ENCODE results near the gene TMEM184C. TPM values are rescaled to one million over a fixed set of nuclear protein-coding genes. Genes with fewer than 3 reads are reported as not detected.

TMEM184C gene
- total RNA-seq, 1 experiment from 2014 or later = 43.7 TPM

DNA sequence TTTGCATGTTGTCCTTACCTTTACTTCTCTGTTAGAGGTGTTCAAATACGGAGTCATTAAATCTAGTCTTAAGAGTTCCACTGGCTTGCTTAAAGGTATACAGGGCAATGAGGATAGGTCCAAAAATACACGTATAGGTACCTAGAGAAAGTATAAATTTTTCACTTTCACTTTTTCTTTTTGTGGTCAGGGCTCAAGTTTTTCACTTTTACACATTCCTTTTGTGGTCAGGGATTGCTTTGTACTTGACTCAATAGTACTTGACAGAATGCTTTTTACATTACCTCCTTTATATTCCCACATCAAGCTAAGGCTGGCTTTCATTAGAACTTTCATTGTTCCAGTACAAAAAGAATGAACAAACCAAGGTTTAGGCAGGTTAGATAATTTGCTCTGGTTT lies 21.7 kb downstream of the TMEM184C start (continued):
- TF ChIP-seq CTCF (IDR thresholded peaks at IDR 0.05) = no peak

DNA sequence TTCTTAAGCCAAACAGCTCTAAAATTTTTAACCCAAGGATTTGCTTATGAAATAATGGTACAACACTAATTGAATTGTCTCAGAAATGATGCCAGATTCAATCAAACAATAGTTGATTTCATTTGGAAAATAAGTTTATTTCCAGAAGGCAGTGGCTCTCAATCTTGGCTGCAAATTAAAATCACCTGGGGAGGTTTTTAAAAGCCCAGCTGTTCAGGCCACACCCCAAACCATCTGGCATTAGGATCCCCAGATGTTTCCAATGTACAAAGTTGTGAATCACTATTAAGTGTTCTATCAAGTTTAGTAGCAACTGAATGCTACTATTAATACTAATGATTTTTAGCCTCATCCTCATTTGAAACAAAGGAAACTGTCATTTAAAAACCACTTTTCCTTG lies 22.2 kb downstream of the TMEM184C start:
- H3K27me3 Mint-ChIP-seq (ENCODE audit: low read depth) = no peaks in the 10 kb centered on the region
- H3K27ac Mint-ChIP-seq = no peak overlapping the region; the same call in 1 of the 2 replicates
- CTCF ChIA-PET = interaction anchor here (0.6 to 3.9 kb wide), 2 partner anchors 91 to 227 kb away, joined by 3 to 21 read pairs; no protein-coding TSS in a partner anchor
- ATAC-seq (no peak), DNase-seq (ENCODE audit: low spot score) (no peak)
- no peaks in the 10 kb centered on the region for H3K9me3 Mint-ChIP-seq
- H3K36me3 Mint-ChIP-seq = peaks cover 38% of the 10 kb centered on the region
- TF ChIP-seq NFATC4 (CRISPR knock-in tag; IDR thresholded peaks at IDR 0.05) (no peak), PRRX2 (CRISPR knock-in tag; IDR thresholded peaks at IDR 0.05) (no peak), TCF7 (CRISPR knock-in tag; IDR thresholded peaks at IDR 0.05; ENCODE audit: low read depth) (no peak), ZNF138 (CRISPR knock-in tag; conservative IDR thresholded peaks at IDR 0.05) (no peak), ETV6 (CRISPR knock-in tag; IDR thresholded peaks at IDR 0.05) (no peak), ZNF317 (CRISPR knock-in tag; IDR thresholded peaks at IDR 0.05; ENCODE audit: borderline replicate concordance, low read depth) (no peak), NR1H2 (CRISPR knock-in tag; IDR thresholded peaks at IDR 0.05) (no peak), ELF4 (CRISPR knock-in tag; IDR thresholded peaks at IDR 0.05; ENCODE audit: low read depth) (no peak), NR2C2 (CRISPR knock-in tag; IDR thresholded peaks at IDR 0.05) (no peak), MLX (CRISPR knock-in tag; IDR thresholded peaks at IDR 0.05) (no peak), IRF2 (CRISPR knock-in tag; IDR thresholded peaks at IDR 0.05; ENCODE audit: borderline replicate concordance, low read depth) (no peak), IRF1 (CRISPR knock-in tag; IDR thresholded peaks at IDR 0.05) (no peak), CTCF (IDR thresholded peaks at IDR 0.05) (no peak), ZNF121 (CRISPR knock-in tag; IDR thresholded peaks at IDR 0.05) (no peak)
- TF ChIP-seq, protein P1, sequence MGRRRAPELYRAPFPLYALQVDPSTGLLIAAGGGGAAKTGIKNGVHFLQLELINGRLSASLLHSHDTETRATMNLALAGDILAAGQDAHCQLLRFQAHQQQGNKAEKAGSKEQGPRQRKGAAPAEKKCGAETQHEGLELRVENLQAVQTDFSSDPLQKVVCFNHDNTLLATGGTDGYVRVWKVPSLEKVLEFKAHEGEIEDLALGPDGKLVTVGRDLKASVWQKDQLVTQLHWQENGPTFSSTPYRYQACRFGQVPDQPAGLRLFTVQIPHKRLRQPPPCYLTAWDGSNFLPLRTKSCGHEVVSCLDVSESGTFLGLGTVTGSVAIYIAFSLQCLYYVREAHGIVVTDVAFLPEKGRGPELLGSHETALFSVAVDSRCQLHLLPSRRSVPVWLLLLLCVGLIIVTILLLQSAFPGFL (CRISPR knock-in tag; IDR thresholded peaks at IDR 0.05; ENCODE audit: borderline replicate concordance) = no peak
- TF ChIP-seq, protein P2, sequence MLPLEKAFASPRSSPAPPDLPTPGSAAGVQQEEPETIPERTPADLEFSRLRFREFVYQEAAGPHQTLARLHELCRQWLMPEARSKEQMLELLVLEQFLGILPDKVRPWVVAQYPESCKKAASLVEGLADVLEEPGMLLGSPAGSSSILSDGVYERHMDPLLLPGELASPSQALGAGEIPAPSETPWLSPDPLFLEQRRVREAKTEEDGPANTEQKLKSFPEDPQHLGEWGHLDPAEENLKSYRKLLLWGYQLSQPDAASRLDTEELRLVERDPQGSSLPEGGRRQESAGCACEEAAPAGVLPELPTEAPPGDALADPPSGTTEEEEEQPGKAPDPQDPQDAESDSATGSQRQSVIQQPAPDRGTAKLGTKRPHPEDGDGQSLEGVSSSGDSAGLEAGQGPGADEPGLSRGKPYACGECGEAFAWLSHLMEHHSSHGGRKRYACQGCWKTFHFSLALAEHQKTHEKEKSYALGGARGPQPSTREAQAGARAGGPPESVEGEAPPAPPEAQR (CRISPR knock-in tag; IDR thresholded peaks at IDR 0.05) = no peak
- no peak overlapping the region for H3K4me3 Mint-ChIP-seq
- H3K4me1 Mint-ChIP-seq = peaks cover 26% of the 10 kb centered on the region
- POLR2A ChIA-PET = no interaction called here

Measured in WTC11 (cell line).